Measurements from ENCODE around the gene MAML2. TPM values are rescaled to one million over a fixed set of nuclear protein-coding genes. Genes with fewer than 3 reads are reported as not detected.

Gene MAML2
- total and polyA plus RNA-seq, 2 experiments from 2014 or later: 2.0 to 7.1 TPM

GRCh38 chr11:96158126-96158525 lies 184.9 kb downstream of the MAML2 start:
- peaks cover 62% of the 10 kb centered on the region for H3K4me1 ChIP-seq (ENCODE audit: insufficient read depth)
- no peak overlapping the region for H3K27ac ChIP-seq (ENCODE audit: low read depth)
- DNase-seq (ENCODE audit: low spot score) (no peak), ATAC-seq (no peak)
- no peaks in the 10 kb centered on the region; the same call in 1 of the 2 replicates for H3F3A ChIP-seq (replicated peaks; ENCODE audit: low read depth)
- H3K4me3 Mint-ChIP-seq: no peak overlapping the region
- H3K9me2 ChIP-seq (ENCODE audit: insufficient read depth): no peaks in the 10 kb centered on the region; the same call in 1 of the 2 replicates
- no peaks in the 10 kb centered on the region for H3K27me3 ChIP-seq (ENCODE audit: insufficient read depth)
- H3K4me2 ChIP-seq: no peak overlapping the region
- peaks cover 46% of the 10 kb centered on the region for H3K4me1 Mint-ChIP-seq
- H3K36me3 Mint-ChIP-seq (ENCODE audit: low read depth): no peaks in the 10 kb centered on the region
- no peak for TF ChIP-seq CTCF (conservative IDR thresholded peaks at IDR 0.05; ENCODE audit: low read depth in 2 of 2)
- no peak for TF ChIP-seq EZH2phosphoT487 (IDR thresholded peaks at IDR 0.05; ENCODE audit: unreplicated experiment)
- no peak for TF ChIP-seq STAT1 (IDR thresholded peaks at IDR 0.05; ENCODE audit: unreplicated experiment)
- TF ChIP-seq JUNB (IDR thresholded peaks at IDR 0.05; ENCODE audit: unreplicated experiment): no peak
- TF ChIP-seq POLR2AphosphoS5 (IDR thresholded peaks at IDR 0.05; ENCODE audit: low read depth): no peak
- no peak overlapping the region for H3K27ac Mint-ChIP-seq
- no peaks in the 10 kb centered on the region for H3K36me3 ChIP-seq (ENCODE audit: insufficient read depth)
- no peak overlapping the region for H3K4me3 ChIP-seq
- peaks cover 3% of the 10 kb centered on the region for H3K27me3 Mint-ChIP-seq (ENCODE audit: insufficient read depth, low read depth, poor library complexity)
- no peaks in the 10 kb centered on the region for H3K9me3 Mint-ChIP-seq
- H4K20me1 ChIP-seq (replicated peaks; ENCODE audit: insufficient read depth): no peaks in the 10 kb centered on the region
- no peaks in the 10 kb centered on the region for H3K79me2 ChIP-seq (replicated peaks; ENCODE audit: insufficient read depth)
- no peak overlapping the region for H2AFZ ChIP-seq

GRCh38 chr11:96157517-96157873 lies 185.5 kb downstream of the MAML2 start:
- Histone ChIP-seq H3F3A (replicated peaks; ENCODE audit: low read depth) (no peaks in the 10 kb centered on the region; the same call in 1 of the 2 replicates), H3K4me1 (ENCODE audit: insufficient read depth) (peaks cover 62% of the 10 kb centered on the region), H3K27me3 (ENCODE audit: insufficient read depth) (no peaks in the 10 kb centered on the region), H3K36me3 (ENCODE audit: insufficient read depth) (no peaks in the 10 kb centered on the region), H3K79me2 (replicated peaks; ENCODE audit: insufficient read depth) (no peaks in the 10 kb centered on the region), H3K27ac (ENCODE audit: low read depth) (no peak overlapping the region), H4K20me1 (replicated peaks; ENCODE audit: insufficient read depth) (no peaks in the 10 kb centered on the region), H3K9me2 (ENCODE audit: insufficient read depth) (no peaks in the 10 kb centered on the region; the same call in 1 of the 2 replicates), H2AFZ (no peak overlapping the region), H3K4me3 (no peak overlapping the region), H3K4me2 (no peak overlapping the region)
- Mint-ChIP-seq H3K27me3 (ENCODE audit: insufficient read depth, low read depth, poor library complexity) (peaks cover 3% of the 10 kb centered on the region), H3K4me3 (no peak overlapping the region), H3K4me1 (peaks cover 49% of the 10 kb centered on the region), H3K36me3 (ENCODE audit: low read depth) (no peaks in the 10 kb centered on the region), H3K27ac (no peak overlapping the region), H3K9me3 (no peaks in the 10 kb centered on the region)
- TF ChIP-seq JUNB (IDR thresholded peaks at IDR 0.05; ENCODE audit: unreplicated experiment) (no peak), ZNF462 (CRISPR knock-in tag; IDR thresholded peaks at IDR 0.05) (no peak), NANOG (IDR thresholded peaks at IDR 0.05; ENCODE audit: borderline replicate concordance) (no peak), ETS1 (IDR thresholded peaks at IDR 0.05) (no peak), EZH2phosphoT487 (IDR thresholded peaks at IDR 0.05; ENCODE audit: unreplicated experiment) (no peak), CTCF (conservative IDR thresholded peaks at IDR 0.05; ENCODE audit: low read depth in 2 of 2) (no peak), ZNF331 (CRISPR knock-in tag; IDR thresholded peaks at IDR 0.05; ENCODE audit: low read depth) (no peak)
- DNase-seq (ENCODE audit: low spot score) (no peak), ATAC-seq (no peak)

Measured in GM23338 (cell line).